AG08396 (cell line): ENCODE data around the gene SLC26A1.
A peak's percentile ranks its signal among the peaks of the same experiment; 100 is the strongest.

Experiments
- DNase-seq: peaks from one replicate; pipeline ENCODE4 v3.0.0; 2012; ENCODE audit warnings: low spot score, mixed read lengths

SLC26A1 gene

DNA sequence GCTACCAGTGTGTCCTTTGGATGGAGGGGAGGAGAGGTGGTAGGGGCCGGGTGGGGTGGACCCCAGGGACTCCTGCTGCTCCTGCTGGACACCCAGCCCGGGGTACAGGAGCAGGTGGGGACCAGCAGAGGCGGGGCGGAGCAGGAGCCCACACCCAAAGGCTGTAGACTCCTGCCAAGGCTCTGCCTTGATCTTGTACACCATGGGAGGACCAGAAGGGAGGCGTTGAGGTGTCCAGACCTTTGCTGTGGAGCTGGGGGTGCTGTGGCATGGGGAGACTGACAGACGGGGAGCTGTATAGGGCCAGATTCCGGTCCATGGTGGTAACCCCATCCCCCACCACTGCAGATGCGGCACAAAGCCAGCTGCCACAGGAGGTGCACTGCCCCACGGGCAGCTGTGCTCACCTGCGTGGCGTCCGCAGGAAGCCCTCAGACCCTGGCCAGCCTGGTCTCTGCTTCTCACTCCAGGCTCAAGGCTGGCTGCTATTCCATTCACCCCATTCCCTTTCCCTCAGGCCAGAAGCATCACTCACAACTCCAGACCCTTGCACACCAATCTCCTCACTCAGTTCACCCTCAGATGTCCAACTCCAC is 5.0 kb upstream of the SLC26A1 start:
- DNase-seq = no peak

DNA sequence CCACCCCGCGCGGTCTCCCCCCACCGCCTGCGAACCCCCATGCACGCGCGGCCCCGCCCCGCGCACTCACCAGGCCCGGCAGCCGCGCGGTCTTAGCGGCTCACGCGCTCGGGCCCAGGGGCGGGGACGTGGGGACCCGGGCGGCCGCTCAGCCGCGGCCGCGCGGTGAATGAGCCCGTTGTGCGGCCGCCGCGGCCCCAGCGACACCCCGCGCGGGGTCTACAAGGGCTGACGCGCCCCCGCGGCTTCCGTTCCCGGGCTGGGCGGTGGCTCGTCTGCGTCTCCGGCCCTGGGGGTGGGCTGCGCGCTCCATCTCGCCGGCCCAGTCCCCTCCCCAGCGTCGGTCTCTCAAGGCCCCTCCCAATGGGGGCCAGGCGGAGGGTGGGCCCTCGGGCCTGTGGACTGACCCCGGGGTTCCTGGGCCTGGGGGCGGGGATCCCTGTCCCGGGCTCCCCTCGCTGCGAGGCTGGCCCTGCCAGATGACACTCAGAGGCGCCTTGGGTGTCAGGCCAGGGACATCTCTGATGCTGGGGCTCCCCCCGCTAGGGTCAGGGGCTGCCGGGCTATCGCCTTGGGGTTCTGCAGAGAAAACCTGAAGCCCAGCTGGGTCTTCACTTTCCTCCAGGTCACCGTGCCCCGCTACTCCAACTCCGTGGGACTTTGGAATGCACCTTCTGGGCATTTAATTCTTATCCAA is 4.3 kb upstream of the SLC26A1 start:
- peak; percentile 75 for DNase-seq

DNA sequence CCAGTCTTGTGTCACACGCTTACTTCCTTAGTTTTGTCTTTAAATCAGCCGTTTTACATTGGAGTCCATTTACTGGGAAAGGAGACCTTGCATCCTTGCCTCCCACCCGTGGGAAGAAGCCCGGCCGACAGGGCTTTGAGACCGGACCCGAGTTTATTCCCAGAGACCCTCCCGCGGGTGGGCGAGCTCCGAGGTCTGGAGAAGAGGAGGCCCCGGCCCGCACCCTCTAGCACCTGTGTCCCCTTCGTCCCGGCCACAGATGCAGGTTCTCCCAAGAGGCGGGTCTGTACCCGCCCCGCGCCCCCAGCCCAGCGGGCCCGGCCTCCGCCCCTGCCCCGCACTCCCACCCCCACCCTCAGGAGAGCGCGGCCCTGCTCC is 3.8 kb upstream of the SLC26A1 start:
- no peak for DNase-seq

DNA sequence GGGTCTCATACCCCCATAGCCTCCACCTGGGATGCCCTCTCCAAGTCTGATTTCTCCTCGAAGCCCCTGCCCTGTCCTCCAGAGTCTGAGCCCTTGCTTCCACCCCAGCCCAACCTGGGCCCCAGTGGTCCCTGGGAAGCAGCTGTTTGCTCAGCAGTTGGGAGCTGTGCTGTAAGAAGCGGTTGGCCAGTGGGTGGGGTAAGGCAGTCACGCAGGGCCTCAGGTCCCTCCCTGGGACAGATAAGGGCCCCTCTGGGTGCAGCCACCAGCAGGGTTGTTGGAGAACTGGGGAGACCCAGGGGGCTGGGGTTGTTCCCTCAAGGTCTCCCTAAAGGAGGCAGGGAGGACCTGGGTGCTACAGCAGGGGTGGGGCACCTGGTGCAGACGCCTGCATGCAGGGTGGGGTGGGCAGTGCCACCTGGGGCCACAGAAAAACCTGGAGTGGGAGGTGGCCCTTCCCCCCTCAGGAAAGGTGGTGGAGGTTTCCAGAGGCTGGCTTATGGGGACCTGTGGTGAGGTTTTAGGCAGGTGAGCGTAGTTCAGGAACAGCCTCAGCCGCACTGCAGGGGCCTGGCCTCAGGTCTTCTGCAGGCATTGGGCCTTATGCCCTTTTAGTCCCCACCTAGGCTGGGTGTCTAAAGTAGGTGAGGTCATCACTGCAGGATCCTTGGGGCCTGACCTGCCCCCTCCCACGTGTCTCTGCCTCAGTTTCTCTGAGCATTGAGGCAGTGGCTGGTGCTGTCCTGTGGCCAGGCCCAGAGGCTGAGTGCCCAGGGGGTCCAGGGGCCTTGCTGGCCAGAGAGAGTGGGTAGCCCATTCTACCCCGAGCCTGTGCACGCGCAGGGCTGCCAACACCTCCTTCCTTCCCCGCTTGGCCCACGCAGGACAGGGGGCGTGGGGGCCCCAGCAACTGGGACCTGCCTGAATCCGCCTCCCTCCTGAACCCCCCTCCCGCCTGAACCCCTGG is 3.1 kb upstream of the SLC26A1 start:
- no peak for DNase-seq

DNA sequence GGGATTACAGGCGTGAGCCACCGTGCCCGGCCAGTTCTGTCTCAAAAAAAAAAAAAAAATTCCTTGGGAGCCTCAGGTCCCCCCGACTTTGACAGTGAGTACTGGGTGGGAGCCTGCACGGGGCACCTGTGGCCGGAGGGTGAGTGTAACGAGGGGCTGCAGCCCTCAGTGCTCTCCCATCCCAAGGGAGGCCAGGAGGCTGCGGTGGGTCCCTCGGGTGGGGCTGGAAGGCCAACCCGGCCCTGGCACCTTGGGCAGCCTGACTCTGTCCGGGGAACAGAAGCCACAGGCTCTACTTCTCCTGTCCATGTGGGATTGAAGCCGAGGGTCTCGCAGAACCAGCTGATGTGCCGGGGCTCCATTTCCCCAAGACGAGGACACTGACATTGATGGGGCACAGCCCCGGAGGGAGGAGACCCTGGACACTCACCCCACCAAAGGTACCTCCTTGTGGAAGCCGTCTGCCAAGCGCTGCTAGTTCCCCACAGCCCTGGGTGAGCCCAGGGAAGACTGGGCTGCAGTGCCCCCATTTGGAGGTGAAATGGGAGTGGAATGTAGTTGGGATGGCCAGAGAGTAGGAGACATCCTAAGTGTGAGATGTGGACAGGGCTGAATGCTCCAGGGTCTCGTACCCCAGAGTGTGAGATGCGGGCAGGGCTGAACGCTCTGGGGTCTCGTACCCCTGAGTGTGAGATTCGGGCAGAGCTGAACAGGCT is 2.3 kb upstream of the SLC26A1 start:
- no peak for DNase-seq

DNA sequence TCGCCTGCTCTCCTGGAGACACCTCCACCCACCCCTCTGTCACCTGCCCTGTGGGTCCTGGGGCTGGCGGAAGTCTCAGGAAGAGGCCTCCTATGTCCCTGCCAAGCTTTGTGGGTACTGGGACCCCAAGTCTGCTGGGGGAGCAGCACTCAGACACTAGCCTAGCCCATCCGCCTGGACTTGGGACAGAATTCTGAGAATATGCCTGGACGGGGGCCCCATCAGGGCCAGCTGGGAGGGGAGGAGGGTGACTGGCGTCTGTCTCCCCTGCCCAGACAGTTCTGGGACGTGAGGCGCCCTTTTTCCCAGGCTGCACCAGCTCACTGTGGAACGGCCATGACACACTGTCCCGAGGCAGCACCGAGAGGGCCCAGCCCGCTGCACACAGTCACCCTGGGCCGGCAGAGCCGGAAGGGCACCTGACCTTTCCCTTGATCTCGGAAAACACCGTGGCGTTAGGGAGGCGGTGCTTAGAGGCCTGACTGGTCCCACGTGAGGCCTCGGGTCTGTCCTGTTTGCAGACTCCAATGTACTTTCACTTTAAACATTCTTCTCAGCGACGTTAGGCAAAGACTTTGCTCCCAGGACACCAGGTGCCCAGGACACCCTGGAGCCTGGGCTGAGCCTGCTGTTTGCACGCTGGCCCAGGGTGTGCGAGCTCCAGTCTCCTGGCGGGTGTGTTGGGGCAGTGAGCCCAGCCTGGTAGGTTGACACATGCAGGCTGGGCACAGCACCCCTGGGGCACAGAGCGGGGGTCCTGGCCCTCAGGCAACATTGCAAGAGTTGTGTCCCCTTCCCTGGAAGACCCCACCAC is 700 bp downstream of the SLC26A1 start:
- DNase-seq = no peak

DNA sequence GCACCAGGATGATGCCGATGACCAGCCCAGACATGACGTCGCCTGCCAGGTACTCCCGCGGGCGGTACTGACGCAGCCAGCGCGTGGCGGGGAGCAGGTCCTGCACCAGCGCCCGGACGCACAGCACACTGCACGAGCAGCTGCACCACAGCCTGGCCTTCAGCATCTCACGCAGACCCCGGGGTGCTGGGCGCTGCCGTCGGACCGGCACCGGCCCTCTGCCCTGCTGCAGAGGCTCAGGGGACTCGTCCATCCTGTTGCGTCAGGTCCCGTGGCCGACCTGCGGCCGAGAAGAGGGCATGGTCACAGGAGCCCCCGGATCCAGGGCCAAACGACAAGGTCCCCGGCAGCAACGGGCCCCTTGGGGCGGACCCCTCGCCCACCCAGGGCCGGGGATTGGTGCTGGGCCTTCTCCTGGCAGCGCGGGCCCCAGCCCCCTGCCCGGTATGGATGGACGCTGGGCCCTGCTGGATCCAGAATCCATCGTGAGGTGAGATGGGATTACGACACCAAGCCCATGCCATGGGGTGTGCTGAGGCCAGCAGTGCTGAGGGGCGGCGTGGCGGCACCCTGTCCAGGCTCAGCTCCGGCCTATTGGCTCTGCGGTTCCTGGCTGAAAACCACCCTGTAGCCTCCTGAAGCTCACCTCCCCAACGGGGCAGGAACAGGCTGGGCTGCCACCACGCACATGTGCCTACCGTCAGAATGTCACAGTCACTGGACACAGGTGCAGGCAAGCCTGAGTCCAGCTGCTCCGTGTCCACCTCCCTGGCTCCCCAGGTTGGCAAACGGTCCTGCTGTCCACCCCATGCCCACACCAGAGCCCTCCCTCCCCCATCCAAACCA is 1.5 kb downstream of the SLC26A1 start:
- DNase-seq = no peak

DNA sequence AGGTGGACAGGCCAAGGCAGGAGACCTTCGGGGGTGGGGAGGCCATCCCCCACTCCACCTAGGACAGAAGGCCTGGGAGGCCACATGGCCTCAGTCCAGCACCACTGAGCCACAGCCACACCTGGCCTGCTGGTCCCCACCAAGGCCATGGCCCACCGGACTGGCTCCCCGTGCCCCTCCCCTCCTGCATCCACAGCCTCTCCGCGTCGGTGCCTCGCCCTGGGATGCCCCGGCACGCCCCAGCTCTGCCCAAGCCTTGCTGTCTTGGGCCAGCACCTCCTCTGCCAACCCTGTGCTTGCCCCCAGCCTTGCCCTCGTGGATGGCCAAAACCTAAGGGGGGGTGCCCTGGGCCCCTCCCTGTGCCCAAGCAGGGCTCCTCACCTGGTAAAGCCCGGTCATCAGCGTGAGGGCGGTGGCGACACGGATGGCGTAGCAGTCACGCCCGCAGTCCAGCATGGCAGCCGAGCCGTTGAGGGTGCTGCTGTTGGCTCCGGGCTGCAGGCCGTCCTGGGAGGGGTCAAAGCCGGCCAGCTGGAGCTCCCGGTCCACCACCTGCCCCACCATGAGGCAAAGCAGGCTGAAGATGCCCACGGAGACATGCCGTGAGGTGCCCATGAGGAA is 2.3 kb downstream of the SLC26A1 start:
- DNase-seq = no peak

DNA sequence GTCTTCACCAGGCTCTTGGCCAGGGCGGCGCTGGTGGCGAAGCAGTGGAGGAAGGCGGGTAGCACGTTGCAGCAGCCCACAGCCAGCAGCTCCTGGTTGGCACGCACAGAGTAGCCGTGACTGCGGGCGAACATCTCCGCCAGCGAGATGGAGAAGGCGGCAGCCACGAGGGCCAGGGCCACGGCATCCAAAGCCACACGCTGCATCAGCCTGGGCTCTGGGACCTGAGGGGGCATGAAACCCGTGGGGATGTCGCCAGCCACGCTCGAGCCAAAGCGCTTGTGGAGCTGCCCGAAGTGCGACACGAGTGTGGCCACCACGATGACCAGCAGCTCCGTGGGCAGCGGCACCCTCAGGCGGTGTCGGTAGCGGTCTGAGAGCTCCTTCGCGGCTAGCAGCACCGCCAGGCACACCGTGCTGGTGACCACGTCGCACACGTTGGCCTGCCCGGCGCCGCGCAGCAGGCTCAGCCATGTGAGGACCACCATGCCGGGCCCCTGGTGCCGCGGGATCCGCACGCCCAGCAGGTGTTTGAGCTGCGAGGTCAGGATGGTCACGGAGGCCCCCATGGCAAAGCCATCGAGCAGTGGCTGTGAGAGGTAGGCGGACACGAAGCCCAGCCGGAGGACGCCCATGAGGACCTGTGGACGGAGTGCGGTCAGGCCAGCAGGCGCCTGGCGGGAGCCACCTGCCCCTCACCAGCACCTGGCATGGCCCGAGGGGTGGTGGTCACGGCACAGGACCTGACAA is 3.3 kb downstream of the SLC26A1 start:
- no peak for DNase-seq

DNA sequence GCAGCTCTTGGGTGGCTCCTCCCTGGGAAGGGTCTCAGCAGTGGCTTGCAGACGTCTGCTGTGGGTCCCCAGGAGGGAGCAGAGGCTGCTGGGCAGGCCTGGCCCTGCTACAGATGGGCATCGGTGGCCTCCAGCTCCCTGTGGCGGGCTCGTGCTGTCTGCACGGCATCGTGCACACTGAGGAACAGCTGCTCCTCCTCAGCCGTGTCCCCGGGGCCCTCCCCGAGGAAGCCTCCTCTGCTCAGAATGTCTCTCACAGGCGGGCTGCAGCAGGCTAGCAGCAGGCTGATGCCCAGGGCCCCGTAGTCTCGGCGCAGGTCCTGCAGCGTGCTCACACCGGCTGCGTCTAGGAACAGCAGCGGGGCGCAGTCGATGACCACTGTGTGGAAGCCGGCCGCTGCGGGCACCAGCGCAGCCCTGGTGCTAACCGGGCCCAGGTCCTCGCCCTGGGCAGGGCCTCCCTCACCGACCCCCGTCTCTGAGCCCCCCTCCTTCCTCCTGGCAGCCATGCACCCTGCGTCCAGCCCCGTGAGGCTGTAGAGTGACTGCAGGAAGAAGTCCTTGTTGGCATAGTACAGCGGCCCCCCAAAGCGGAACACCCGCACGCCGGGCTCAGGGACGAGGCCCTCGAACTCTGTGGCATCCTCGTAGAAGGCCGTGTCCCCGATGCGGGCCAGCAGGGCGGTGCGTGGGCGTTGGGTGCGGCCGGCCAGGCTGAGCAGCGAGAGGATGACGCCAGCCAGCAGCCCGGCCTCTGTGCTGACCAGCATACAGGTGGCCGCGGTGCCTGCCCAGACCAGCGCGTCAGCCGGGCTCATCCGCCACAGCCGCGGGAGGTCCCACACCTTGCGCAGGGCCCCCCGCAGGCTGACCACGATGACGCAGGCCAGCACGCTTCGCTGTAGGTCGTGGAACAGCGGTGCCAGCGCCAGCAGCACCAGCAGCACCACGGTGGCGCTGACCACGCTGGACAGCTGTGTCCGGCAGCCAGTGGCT is 4.2 kb downstream of the SLC26A1 start:
- DNase-seq = no peak

DNA sequence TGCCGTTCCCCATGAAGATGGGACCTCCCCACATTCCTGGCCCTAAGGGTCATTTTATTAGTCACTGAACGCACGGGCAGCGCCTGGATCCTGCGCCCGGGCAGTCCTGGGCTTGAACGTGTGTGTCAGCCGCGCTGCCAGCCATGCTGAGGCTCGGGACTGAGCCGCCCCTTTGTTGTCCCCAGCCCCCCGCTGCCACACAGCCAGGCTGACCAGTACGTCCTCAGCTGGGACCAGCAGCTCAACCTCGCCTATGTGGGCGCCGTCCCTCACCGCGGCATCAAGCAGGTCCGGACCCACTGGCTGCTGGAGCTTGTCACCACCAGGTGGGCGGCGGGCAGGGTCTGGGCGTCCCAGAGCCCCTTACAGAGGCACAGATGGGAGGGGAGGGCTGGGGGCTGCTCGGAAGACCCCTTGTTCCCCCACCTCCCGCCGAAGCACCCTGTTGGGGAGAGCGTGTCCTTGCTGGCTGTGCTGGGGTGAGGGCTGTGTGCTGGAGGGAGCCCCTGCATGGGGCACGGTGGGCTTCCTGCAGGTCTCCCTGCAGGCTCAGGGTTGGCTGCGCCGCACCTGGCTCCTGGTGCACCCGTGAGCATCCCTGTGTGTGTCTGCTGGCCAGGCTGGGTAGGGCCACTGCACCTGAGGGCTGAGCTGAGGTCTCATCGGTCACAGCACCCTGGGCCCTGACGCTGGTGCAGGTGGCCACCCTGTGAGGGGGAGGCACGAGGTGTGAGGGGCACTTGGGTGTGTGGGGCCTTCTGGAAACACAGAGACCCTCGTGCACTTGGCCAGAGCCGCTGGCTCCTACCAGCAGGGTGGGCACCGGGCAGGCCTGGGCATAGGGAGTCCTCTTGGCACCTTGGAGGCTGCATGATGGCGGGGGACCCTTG is 5.3 kb downstream of the SLC26A1 start:
- DNase-seq = peak; percentile 80

DNA sequence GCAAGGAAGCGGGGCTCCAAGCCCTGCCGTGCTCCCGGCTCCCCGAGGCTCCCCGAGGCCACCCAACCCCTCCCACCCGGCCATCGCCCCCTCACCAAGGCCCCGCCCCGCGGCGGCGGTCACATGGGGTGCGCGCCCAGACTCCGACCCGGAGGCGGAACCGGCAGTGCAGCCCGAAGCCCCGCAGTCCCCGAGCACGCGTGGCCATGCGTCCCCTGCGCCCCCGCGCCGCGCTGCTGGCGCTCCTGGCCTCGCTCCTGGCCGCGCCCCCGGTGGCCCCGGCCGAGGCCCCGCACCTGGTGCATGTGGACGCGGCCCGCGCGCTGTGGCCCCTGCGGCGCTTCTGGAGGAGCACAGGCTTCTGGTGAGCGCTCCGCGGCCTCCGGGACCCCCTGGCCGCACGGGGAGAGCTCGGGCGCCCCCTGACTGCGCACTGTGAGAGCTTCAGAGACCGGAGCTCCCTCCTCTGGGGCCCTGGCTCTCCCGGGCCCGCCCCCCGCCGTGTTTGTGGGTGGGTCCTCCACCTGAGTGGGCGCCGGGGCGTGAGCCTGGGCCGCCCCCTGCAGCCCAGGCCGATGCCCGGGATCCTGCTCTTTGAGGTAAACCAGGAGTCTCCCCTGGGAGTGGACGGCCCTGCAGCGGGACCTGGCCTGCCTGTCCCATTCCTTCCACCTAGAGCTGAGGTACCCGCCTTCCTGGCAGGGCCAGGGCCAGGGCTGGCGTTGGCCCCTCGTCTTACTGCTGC is 6.2 kb downstream of the SLC26A1 start, which contains the start of gene IDUA:
IDUA (plus strand) TSS at position 166 of the 745 bp plus-strand sequence; CDS start at position 207, 41 bp downstream.
- DNase-seq = peak; percentile 90

DNA sequence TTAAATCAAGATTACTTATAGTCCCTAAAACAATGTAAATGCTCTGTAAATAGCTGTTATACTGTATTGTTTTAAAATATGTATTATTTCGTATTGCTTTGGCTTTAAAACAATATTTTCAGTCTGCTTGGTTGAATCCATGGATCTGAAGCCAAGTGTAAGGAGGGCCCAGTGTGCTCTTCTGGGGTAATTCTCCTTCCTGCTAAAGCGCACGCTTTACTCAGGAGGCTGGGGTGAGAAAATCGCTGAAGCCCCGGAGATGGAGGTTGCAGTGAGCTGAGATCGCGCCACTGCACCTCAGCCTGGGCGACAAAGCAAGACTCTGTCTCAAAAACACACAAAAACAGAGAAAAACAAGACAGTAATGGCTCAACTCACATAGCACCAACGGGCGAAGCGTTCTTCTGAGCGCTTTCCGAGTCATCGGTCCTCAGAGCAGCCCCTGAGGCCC is 6.8 kb downstream of the SLC26A1 start:
- no peak for DNase-seq

DNA sequence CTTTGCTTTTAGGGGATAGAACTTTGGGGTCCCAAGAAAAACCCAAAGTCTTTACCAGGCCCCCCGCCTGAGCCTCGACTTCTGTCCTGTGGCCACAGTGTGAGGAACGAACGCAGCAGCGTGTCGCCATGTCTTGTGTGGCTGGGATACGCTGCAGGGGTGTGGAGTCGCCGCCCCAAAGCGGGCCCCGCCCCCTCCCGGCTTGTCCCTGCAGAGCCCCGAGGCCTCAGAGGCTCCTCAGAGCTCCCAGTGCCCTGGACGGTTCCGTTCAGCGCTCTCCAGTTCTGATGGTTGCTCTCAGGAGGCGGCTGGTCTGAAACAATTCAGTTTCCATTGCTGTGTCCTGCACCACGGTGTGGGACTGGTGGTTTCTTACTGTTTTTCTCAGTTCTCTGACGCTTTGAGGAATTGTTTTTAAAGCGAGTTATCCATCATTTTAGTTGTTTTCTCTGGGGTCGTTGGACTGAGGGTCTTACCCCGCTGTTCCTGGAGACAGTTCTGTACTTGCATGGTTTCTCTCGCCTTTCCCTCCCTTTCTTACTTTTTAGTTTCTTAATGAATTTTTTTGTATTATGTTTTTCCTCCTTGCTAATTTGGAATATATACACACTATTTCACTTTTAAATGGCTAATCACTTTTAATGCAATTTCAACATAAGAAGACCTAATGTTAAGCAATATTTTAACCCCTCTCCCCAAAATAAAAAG is 7.9 kb downstream of the SLC26A1 start:
- DNase-seq = peak; percentile 80

DNA sequence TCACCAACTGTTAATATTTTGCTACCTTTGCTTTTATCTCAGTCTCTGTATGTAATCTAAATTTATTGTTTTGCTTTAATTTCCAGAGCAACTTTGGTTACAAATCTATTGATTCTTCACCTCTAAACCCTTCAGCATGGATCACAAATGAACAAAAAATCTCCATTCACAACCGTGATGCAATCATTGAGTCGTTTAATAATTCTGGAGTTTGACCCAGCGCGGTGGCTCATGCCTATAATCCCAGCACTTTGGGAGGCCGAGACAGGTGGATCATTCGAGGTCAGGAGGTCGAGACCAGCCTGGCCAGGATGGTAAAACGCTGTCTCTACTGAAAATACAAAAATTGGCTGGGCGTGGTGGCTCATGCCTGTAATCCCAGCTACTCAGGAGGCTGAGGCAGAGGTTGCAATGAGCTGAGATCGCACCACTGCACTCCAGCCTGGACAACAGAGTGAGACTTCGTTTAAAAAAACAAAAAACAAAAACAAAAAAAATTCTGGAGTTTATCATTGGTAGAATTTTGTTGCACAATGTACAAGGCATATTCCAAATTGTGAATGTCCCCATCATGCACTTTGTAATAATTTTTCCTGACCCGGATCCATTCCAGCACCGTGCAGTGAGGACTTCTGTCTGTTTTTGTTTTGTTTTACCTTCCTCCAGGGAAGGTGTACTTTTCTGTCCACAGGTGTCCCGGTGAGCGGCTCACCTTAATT is 8.7 kb downstream of the SLC26A1 start:
- no peak for DNase-seq
